GF-D8 (cell line): ENCODE results near the gene PIK3CD.

Source experiments
- DNase-seq: peaks from one replicate; lab custom pipeline; 2025; lab: John Stamatoyannopoulos, UW

PIK3CD gene

GRCh38 chr1:9719978-9720722, 68.6 kb downstream of the PIK3CD start:
- DNase-seq, result no peak

GRCh38 chr1:9720785-9721605, 69.5 kb downstream of the PIK3CD start:
- DNase-seq, result no peak

DNA sequence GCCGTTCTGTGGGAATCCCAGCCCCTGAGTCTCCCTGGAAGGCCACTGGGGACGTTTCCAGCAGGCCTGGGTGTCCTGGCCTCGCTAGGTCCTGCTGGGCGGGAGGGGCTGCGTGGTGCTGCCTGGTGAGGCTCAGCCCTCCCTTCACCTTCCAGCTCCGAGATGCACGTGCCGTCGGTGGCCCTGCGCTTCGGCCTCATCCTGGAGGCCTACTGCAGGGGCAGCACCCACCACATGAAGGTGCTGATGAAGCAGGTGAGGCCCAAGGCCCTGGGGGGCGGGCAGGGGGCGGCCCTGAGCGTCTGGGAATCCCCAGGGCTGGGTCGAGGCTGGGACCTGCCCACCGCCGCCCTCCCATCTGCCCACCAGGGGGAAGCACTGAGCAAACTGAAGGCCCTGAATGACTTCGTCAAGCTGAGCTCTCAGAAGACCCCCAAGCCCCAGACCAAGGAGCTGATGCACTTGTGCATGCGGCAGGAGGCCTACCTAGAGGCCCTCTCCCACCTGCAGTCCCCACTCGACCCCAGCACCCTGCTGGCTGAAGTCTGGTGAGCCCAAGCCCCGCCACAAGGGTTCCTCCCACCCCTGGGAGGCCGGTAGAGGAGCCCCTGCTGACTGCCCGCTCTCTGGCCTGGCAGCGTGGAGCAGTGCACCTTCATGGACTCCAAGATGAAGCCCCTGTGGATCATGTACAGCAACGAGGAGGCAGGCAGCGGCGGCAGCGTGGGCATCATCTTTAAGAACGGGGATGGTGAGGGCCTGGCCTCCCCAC, 70.3 kb downstream of the PIK3CD start:
- no peak for DNase-seq

DNA sequence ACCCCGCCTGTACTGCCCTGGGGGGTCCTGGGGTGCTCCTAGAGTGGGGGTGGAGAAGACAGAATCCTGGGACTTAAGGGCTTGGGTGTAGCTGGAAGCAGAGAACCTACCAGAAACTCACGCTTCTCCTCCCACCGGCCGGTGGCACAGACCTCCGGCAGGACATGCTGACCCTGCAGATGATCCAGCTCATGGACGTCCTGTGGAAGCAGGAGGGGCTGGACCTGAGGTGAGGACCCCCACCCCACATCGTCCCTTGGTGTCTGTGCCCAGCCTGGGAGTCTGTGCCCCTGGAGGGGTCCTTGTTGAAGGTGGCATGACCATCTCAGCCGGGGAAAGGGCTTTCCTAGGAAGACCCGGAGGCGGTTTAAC, 70.8 kb downstream of the PIK3CD start:
- DNase-seq, result no peak

- DNase-seq, result no peak
Measured at GRCh38 chr1:9723068-9723805, 71.7 kb downstream of the PIK3CD start.

GRCh38 chr1:9723926-9724325, 72.4 kb downstream of the PIK3CD start:
- no peak for DNase-seq

DNA sequence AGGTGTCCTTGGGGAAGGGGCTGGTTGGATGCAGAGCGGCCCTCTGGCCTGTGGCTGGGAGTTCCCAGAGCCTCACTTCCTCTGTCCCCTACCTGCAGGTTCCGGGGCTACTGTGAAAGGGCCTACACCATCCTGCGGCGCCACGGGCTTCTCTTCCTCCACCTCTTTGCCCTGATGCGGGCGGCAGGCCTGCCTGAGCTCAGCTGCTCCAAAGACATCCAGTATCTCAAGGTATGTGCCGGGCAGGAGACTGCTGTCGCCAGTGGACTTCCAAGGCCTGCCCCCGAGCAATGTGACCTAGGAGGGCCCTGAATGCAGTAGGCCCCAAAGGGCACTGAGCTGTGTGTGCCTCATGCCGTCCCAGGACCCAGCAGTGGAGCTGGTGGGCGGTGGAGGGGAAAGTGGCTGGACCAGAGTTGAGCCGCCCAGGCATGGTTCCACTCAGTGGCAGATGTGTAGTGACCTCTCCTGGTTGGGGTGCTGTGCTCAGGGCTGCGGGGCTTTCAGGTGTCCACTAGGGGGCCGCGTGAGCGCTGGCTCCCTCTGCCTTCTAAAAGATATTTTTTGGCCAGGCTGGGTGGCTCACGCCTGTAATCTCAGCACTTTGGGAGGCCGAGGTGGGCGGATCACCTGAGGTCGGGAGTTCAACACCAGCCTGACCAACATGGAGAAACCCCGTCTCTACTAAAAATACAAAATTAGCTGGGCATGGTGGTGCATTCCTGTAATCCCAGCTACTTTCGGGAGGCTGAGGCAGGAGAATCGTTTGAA, 73.4 kb downstream of the PIK3CD start:
- peak; percentile 23 for DNase-seq

DNA sequence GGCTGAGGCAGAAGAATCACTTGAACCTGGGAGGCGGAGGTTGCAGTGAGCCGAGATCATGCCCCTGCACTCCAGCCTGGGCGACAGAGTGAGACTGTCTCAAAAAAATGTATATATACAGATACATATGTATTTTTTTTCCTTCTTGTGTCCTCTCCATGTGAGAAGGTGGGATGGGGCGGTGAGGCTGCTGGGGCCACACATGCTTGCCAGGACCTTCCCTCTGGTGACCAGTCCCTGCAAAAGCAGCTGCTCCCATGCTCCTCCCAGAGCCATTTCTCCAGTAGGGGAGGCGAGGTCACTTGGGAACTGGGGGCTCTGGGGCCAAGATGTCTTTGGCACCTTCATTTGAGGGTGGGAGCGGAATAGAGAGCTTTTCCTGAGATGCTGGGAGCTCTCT, 74.9 kb downstream of the PIK3CD start:
- DNase-seq, result no peak

GRCh38 chr1:9726905-9727595, 75.5 kb downstream of the PIK3CD start:
- no peak for DNase-seq

- no peak for DNase-seq
Measured at GRCh38 chr1:9728451-9729295, 77.1 kb downstream of the PIK3CD start.

GRCh38 chr1:9729523-9729922, 78.0 kb downstream of the PIK3CD start:
- DNase-seq, result no peak

- no peak for DNase-seq
Measured at GRCh38 chr1:9730096-9730901, 78.8 kb downstream of the PIK3CD start.

DNA sequence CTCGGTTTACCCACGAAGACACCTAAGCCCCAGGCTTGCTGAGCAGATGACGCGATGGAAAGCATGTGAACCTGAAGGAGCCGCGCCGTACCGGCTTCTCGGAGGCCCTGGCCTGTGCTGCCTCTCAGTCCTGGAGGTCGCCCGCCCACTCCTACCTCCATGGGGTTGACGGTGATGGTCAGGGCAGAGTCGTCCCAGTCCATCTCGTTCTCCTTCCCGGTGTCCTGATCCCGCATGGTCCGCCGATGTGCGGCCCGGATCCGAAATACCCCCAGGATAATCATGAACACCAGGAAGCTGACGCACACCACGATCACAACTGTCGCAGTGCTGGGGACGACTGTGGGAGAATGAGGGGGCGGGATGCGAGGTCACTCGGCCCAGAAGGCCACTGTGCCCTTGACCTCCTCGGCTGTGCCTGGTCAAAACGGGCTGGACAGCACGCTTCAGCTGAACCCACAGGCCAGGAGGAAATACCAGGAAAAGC, 79.6 kb downstream of the PIK3CD start:
- no peak for DNase-seq

- no peak for DNase-seq
Measured at GRCh38 chr1:9731561-9731960, 80.0 kb downstream of the PIK3CD start.

- DNase-seq, result no peak
Measured at GRCh38 chr1:9732123-9732971, 80.8 kb downstream of the PIK3CD start.

GRCh38 chr1:9733160-9733789, 81.7 kb downstream of the PIK3CD start:
- no peak for DNase-seq

- no peak for DNase-seq
Measured at GRCh38 chr1:9735800-9736199, 84.3 kb downstream of the PIK3CD start.
